Fibroblast of skin of left biceps (primary cell): Measurements from ENCODE around the gene WNT3A.

Experiments used
- DNase-seq, 2 experiments: peaks; one replicate each; pipeline ENCODE4 v3.0.0-alpha.2; 2013; ENCODE audit warnings: low read depth in 2 of 2

WNT3A gene

DNA sequence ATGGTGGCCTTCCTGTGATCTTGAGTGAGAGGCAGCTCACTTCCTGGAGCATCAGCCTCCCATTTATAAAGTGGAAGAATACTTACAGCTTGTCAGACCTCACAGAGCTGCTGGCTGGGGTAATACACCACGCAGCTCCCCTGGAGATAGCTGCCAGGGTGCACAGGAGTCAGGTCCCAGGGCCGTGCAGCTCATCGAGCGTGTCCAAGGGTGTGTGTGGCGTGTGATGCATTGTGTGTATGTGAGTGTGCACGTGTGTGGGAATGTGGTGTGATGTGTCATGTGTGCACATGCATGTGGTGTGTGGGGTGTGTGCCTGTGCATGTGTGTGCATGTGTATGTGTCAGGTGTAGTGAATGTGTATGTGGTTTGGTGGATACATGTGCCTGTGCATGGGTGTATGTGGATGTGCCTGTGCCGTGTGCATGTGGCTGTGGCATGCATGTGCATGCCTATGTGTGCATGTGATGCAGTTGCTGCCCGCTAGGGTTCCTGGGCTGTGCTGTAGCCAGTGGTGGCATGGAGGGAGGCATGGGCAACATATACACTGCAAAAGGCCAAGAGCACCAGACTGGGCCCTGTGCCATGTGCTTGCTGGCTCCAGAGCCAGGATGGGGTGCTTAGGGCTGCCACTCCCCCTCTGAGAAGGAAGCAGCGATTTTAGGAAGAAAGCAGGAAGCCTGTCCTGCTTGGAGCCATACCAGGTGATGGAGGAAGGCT lies 24.6 kb downstream of the WNT3A start:
- no peak for DNase-seq

DNA sequence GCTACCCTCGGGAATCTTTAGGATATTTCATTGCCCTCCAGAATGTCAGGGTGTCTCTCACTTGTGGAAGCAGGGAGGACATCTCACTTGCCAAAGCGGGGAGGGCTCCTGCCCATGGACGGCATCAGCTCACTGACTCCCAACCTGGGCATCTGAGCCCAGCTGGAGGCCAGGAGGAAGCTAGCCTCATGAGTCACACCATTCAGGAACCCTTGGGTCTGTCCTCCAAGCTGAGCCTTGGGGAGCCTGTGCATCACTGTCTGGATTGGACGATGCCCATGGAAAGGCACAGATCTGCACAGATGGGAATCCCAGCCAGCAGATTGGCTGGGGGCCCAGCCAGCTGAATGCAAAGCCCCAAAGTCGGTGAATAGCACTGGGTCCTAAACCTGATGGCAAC lies 25.2 kb downstream of the WNT3A start:
- DNase-seq, result no peak

DNA sequence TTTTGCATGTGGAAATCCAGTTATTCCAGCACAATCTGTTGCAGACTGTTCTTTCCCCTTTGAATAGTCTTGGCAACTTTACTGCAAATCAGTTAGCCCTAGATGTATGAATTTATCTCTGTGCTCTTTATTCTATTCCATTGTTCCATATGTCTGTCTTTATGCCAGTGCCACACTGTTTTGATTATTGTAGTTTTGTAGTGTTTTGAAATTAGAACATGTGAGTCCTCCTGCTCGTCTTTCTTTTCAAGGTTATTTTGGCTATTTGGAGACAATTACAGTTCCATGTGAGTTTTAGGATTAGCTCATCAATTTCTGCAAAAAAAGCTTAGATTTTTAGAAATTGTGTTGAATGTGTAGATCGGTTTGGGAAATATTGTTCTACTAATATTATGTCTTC lies 26.6 kb downstream of the WNT3A start:
- no peak for DNase-seq

DNA sequence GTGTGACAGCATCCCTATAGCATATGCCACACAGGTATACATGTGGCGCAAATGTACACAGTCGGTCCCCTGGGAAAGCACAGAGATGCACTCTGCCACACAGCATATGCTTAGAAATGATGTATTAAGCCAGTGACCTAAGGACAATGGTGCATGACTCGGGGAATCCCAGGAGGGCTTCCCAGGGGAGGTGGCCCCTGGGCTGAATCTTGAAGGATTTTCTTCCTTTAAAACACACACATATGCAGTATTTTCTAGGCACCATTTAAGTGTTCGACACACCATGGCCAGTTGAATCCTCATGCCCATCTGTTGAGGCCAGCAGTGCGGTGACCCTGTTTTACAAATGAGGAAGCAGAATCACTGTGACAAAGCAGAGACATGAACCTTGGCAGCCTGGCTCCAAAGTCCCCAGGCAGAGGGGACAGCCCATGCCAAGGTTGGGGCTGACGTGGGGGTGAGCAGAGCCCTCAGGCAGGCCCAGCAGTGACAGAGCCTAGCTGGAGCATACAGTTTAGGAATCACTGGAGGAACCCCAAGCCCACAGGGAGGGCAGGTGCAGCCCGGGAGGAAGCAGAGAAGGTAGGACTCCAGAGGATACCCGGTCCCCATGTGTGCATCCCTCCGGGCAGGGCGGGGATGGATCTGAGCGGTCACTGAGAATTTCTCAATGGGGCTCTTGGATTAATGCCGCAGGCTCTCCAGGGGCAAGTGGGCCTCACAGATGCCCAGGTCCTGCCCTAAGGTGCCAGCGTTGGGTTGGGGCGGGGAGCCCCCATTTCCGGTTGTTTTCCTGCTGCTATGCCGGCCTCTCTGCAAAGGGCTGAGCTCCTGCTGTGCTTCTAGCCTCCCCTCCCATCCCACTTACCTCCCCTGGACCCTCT lies 28.4 kb downstream of the WNT3A start:
- no peak for DNase-seq

DNA sequence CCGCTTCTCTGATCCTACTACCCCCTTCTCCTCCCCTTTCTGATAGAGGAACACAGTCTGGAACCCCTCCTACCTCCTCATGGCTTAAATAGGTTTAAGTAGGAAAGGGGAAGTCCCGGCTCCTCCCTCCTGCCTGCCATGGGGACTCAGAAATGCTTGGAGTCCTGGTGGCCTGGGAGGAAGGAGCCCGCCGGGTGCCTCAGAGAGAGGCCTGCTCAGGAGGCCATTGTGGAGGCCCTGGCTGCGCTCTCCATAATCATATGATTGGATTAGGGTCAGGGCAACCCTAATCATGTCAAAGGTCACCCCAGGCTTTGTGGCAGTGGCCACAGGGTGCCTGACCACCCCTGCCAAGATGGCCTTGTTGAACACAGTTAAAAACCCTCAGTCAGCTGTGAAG lies 29.0 kb downstream of the WNT3A start:
- no peak for DNase-seq

DNA sequence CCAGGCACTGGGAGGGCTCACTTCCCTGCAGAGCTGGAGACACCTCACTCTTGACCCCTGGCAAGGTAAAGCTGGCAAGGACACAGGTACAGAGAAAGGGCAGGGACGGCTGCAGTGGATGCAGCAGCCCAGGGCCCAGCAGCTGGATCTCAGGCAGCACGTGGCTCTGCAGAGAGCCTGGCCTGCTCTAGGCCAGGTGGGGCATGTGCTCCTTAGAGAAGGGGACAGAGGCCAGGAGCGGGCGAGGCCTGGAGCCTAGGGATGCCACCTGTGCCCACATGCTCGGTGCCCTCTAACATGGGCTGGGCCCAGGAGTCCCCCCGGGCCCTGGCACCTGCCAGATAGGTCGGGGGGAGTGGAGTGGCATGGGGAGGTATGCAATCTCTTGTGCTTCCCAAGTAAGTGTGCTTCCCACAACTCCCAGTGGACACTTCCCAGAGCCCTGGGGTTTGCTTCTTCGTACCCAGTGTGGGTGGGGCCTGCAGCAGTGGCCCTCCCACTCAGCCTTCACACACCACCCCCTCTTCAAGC lies 30.0 kb downstream of the WNT3A start:
- no peak for DNase-seq

DNA sequence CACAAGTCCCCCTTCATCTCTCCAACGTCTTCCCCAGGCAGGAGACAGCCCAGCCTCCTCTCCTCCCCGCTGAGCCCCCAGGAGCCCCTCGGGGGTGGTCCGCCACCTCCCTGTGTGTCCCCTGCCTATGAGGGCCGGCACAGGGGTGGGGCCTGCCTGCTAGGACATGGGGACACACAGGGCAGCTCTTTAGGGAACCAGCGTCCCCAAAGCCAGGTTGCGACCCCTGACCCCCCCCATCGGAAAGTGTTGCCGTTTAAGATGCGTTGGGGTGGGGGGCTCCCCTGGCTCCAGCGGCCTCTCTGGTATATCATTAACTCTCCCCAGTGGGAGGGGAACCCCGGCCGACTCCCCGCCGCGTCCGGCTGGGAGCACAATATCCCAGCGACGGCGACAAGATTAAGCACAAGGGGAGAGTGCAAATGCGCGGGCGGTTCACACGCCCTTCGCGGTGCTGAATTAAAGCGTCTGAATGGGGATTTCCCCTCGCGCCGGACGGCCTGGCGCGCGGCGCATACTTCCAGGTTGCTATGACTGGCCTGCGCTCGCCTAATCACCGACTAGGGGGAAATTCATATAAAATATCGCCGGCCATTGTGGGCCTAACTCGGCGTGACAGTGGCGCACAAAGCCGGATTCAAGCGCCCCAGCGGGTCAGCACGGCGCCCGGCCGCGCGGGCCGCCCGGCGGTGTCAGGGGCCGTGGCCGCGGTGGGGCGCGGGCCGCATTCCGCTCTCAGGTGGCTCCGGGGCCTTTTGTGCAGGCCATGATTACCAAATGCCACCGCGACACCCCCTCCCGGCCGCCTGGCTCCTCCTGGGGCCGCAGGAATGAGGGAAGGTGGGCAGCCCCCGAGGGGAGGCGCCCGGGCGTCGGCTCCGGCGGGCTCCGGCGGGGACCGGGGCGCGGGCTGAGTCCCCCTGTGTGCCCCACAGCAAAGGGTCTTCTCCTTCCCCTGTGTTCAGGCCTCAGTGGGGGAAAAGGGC lies 30.9 kb downstream of the WNT3A start:
- DNase-seq, result no peak

DNA sequence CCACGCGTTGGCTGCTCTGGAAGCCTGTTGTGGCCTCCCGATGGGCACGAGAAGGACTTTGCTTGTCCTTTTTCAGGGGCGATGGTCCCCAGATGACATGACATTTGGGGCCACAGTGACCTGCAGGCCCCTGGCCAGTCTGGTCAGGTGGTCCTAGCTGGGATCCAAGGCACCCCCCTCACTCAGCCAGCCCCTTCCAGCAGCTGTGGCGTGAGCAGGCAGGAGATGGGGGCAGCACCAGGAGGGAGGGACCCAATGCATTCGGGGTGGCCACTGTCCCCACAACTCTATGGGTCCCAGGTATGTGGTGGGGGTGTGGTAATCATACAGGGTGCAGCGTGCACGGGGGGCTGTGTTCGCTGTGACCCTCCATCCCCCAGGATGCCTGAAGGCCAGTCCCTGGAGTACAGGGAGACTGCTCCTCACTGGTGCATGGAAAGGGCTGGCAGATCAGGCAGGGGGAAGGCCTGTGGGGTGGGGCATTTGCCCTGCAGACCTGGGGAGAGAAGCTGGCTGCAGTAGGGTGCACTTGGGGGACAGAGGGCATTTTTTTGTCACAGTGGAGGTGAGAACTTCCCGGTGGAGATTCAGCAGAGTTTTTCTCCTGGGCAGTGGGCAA lies 31.7 kb downstream of the WNT3A start:
- no peak for DNase-seq

DNA sequence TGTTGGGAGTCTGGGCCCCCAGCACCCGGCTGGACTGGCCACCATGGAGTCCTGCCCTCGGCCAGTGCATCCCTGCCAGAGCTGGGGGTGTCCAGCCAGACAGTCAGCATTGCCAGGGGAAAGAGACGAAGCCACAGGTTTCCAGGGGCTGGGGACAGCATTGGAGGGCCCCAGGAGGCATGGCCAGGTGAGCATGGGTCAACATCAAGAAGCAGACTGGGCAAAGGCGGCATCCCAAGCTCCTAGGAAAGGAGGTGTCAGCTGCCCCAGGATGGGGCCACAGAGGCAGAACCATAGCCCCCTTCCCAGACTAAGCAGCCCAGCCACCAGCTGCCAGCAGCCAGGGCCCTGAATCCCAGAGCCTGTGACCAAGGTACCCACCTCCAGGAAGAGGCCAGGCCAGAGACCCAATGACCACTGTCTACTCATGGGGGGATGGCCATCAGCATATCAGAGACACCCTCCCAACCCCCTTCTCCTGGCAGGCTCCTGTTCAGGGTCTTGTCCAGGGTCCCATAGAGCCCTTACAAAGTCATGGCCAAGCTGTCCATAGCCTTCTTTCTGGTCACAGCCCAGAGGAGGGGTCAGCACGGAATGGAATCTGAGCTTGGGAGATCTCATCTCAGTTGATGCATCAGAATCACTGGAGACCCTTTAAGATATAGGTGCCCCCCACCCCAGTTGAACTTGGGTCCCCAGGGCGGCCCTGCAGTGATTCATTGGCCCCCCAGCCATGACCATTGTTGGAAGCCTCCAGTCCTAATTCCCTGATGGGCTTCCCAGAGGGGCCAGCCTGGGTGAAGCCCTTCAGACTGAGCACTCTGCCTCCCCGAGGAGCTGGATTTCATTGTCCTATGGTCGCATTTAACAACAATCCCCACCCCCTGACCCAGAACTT lies 32.5 kb downstream of the WNT3A start:
- DNase-seq, result no peak

DNA sequence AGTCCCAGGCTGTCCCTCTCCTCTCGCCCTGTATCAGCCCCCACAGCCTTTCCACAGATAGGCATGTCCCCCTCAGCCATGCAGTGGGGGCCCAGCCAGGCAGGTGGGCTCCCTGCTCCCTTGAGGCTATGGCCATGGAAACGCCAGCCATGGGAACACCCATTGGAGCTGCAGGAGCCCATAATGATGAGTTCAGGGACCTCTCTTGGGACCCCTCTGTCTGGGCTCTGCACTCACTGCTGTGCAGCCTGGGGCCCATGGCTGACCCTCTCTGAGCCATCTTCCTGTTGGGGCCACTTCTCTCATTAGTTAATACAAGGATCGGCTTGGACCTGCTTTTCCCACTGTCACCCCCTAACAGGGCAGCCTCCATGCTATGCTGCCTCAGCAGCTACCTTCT lies 33.2 kb downstream of the WNT3A start:
- DNase-seq, result no peak

DNA sequence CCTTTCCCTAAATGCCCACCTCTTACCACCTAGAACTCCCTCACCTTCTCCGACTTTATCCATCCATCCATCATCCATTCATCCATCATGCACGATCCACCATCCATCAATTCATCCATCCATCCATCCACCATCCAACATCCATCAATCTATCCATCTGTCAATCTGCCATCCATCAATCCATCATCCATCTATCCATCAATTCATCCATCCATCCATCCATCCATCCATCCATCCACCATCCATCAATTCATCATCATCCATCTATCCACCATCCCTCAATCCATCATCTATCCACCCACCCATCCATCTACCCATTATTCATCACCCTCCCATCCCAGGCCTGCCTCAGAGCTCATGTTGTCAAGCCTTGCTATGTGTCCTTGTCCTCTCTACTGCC lies 34.5 kb downstream of the WNT3A start:
- no peak for DNase-seq

DNA sequence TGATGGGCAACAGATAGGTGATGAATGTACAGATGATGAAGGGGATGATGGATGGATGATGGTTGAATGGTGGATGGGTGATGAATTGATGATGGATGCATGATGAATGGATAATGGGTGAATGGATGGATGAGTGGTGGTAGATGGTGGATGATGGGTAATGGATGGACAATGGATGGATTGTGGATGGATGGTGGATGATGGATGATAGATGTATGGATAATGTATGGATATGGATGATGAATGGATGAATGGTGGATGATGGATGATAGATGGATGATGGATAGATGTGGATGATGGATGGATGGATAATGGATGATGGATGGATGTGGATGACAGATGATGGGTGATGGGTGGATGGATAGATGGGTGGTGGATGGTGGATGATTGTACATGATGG lies 35.7 kb downstream of the WNT3A start:
- DNase-seq, result no peak

DNA sequence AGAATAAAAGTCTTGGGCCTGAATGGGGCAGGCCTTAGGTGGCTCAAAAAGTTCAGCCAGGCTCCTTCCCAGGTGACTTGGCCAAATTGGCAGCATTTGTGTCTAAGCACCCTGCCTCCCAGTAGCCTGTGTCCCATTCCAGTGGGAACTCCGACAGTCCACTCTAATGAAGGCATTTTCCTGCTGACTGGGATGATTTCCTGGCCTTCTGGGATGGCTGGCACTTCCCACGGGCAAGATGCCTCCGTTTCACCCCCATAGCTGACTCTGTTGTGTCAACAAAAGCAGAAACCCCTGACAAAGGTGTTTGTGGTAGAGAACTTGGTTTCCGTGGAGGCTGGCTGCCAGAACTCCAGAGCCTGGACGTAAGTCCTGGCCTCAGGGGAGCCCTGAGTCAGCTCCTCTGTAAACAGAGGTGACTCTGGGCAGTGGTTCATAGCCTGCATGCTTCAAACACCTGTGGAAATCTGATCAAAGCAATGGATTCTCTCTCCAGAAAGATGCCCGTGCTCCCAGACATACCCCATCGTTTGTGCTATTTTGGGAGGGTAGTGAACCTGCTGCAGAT lies 36.6 kb downstream of the WNT3A start:
- DNase-seq, result no peak

DNA sequence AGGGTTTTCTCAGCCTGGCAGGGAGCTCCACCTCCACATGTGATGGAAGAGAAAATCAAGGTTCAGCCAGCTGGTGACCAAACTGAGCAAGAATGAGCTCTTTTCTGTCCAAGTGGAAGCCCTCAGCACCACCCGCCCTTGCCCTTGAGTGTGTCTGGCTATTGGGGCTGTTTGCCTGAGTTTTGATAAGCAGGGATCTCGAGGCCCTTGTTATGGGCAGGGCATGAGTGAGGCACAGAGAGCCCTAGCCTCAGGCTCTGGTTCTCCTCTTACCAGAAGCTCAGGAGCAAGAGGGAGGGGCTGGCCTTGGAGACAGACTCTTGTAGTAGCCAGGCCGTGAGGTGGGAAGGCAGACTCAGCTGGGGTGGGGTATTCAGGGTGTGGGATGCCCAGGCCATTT lies 38.2 kb downstream of the WNT3A start:
- no peak for DNase-seq

DNA sequence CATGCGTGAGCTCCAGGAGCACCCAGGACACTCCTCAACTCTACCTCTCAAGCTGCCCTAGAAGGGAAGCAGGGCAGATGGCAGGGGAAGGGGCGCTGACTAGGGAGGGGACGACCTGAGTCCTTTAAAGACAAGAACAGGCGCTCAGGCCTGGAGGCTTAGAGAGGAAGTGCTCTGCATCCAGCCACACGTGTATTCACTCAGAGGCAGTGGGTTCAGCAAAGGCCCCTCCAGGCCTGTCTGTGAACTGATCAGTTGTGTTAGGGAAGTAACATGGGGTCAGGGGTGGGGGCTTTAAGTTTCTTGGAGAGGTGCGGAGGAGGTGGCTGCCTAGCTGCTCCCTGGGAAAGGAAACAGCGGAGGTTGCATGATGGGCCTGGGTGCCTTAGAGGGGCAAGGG lies 38.6 kb downstream of the WNT3A start:
- DNase-seq, result no peak

DNA sequence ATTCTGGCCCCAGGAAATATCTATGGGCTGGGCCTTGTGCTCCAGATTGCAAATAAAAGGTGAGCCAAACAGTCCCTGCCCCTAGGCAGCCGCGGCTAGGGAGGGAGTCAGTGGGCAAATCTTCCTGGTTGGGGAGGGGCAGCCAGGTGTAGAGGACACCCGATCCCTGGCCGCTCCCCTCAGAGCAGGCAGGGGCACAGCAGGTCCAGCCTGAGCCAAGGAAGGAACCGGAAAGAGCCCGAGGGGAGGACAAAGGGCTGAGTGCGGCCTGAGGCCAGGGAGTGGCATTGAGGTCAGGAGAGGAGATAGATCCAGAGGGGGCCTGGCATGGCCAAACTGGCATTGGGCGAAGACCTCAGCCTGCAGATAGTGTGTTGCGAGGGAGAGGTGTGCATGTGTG lies 39.1 kb downstream of the WNT3A start:
- no peak for DNase-seq

DNA sequence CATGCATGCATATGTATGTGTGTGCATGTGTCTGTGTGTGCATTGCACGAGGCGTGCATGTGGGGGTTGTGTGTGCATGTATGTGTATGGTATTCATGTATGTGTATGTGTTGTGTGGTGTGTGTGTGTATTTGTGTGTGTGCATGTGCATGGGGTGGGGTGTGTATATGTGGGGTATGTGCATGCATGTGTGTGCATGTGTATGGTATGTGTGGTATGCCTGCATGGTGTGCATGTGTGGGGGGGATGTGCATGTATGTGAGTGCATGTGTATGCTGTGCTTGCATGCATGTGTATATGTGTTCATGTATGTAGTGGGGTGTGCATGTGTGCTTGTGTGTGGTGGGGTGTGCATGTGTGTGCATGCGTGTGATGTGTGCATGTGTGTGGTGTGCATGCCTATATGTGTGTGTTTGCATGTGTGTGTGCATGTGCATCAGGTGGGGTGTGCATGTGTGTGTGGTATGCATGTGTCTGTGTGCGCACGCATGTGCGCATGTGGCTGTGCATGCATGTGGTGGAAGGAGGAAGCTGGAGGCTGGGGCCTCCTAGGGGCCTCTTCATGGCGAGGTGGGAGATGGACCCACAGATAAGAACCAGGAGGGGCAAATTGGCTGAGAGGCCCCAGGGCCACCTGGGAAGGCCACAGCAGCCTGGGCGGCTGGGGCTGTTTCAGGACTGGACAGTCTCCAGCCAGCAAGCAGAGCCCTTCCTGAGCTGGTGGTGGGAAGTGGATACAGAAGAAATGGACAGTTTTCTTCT lies 39.8 kb downstream of the WNT3A start:
- no peak for DNase-seq

DNA sequence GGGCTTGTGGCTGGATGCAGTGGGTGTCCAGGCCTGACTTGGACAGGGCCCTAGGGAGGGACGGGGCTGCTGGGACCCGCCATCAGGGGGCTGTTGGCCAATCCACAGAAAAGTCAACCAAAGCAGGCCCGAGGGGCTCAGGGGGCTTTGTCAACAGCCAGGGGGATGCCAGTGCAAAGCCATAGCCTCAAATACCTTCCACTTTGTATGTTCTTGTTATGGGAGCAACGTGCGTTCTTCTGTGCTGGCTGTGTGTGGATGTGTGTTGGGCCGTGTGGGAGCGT lies 40.3 kb downstream of the WNT3A start:
- no peak for DNase-seq

DNA sequence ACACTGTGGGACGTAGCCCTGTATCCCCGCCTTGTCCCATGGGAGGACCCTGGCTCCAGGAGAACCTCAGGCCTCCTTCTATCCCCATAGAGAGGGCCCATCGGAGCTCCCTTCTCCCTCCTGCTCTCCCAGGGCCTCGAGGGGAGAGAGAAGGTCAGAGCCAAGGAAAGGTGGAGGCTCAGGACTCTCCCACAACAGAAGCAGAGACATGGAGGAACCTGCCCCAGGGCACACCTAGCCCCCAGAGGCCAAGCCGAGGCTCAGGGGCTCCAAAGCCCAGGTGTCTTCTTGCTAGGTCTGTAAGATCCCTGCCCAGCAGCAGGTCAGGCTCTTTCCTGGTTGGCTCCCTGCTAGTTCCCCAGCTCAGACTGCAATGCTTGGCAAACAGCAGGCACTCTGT lies 41.3 kb downstream of the WNT3A start:
- no peak for DNase-seq
